HG02623 (cell line): ENCODE results near the gene XPNPEP3.
"Not testable (repeated sequence)": the region's sequence is repeated elsewhere in the genome, so short reads cannot be mapped to it uniquely, and the experiment has no call there.

Experiments
- ATAC-seq: cut with Tn5 transposase; IDR thresholded peaks from one replicate; pipeline ENCODE4 v1.9.1; 2021; ENCODE audit warnings: moderate library complexity; ENCODE audit not compliant: unreplicated experiment

The XPNPEP3 gene

GRCh38 chr22:40856513-40857308 is at the start of gene XPNPEP3, which contains the start of gene ST13:
Gene XPNPEP3 (plus strand): TSS chr22:40857148. CDS start chr22:40857182, 34 bp downstream.
Gene ST13 (minus strand): TSS chr22:40856639. CDS start chr22:40856540, 99 bp downstream.
- peak; percentile 82 for ATAC-seq

- ATAC-seq, result no peak
Observed at GRCh38 chr22:40808018-40808841, 48.7 kb upstream of the XPNPEP3 start.

GRCh38 chr22:40813912-40814315 is 43.0 kb upstream of the XPNPEP3 start:
- no peak for ATAC-seq

GRCh38 chr22:40817737-40818136 is 39.2 kb upstream of the XPNPEP3 start:
- no peak for ATAC-seq

GRCh38 chr22:40818192-40818746 is 38.7 kb upstream of the XPNPEP3 start:
- ATAC-seq, result no peak

- ATAC-seq, result peak; percentile 75
Observed at GRCh38 chr22:40818747-40819598, 38.0 kb upstream of the XPNPEP3 start, which contains the start of gene SLC25A17. Gene SLC25A17 (minus strand): TSS chr22:40819346. CDS start chr22:40819248, 98 bp downstream.

- no peak for ATAC-seq
Observed at GRCh38 chr22:40819599-40820140, 37.3 kb upstream of the XPNPEP3 start.

GRCh38 chr22:40823426-40823825 is 33.5 kb upstream of the XPNPEP3 start:
- no peak for ATAC-seq

- ATAC-seq, result not testable (repeated sequence)
Observed at GRCh38 chr22:40826292-40826691, 30.7 kb upstream of the XPNPEP3 start.

GRCh38 chr22:40826984-40827741 is 29.8 kb upstream of the XPNPEP3 start:
- ATAC-seq, result no peak

- no peak for ATAC-seq
Observed at GRCh38 chr22:40829131-40829530, 27.8 kb upstream of the XPNPEP3 start.

GRCh38 chr22:40834619-40835018 is 22.3 kb upstream of the XPNPEP3 start:
- no peak for ATAC-seq

- ATAC-seq, result no peak
Observed at GRCh38 chr22:40838486-40838885, 18.5 kb upstream of the XPNPEP3 start.

- ATAC-seq, result no peak
Observed at GRCh38 chr22:40844951-40845350, 12.0 kb upstream of the XPNPEP3 start.

- ATAC-seq, result not testable (repeated sequence)
Observed at GRCh38 chr22:40845816-40846215, 11.1 kb upstream of the XPNPEP3 start.

- ATAC-seq, result no peak
Observed at GRCh38 chr22:40853333-40853732, 3.6 kb upstream of the XPNPEP3 start.

- no peak for ATAC-seq
Observed at GRCh38 chr22:40853961-40854360, 3.0 kb upstream of the XPNPEP3 start.

- no peak for ATAC-seq
Observed at GRCh38 chr22:40855071-40855978, 1.6 kb upstream of the XPNPEP3 start.
